Esophagus muscularis mucosa (tissue), 4 donors: Measurements from ENCODE around the gene MAEL.

ENCODE experiments used
- CTCF ChIP-seq, 3 experiments: fragments of 200-600 bp in 2 of 3; fragments of 450-650 bp in 1 of 3; sonication (generic) in 2 of 3; IDR thresholded peaks; one replicate each; pipeline ENCODE4 v1.5.1; 2017 to 2019; ENCODE audit warnings: antibody characterized with exemption in 3 of 3, mild to moderate bottlenecking in 2 of 3, moderate library complexity in 1 of 3
- EP300 ChIP-seq: sonication (generic); formaldehyde crosslinking; IDR thresholded peaks from one replicate; pipeline ENCODE4 v1.6.1; 2017; ENCODE audit warnings: antibody characterized with exemption
- POLR2A ChIP-seq: fragments of 450-650 bp; IDR thresholded peaks from one replicate; pipeline ENCODE4 v1.6.1; 2017; ENCODE audit warnings: antibody characterized with exemption, moderate library complexity, mild to moderate bottlenecking, low read depth
- POLR2AphosphoS5 ChIP-seq, 2 donors: sonication (generic); formaldehyde crosslinking; IDR thresholded peaks; one replicate each; pipeline ENCODE4 v1.6.1; 2017; ENCODE audit warnings: antibody characterized with exemption in 2 of 2

DNA sequence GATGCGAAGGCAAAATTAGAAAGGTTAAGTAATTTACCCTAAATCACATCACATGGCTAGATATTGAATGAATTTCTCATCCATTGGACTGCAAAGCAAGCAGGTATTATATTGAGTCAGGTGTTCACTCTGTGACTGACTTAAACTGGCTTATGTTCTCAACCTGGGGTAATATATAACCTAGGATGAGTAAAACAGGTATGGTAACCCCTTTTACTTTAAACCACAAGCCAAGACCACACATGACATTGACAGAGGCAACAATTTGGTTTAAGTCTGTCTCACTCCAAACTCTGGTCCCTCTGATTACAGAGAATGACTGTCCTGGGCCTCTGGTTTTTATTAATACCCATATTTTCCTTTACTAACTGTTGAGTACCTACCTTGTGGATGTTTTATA lies 33.3 kb downstream of the MAEL start:
- TF ChIP-seq POLR2AphosphoS5 (IDR thresholded peaks at IDR 0.05) (no peak), POLR2A (no peak), CTCF (IDR thresholded peaks at IDR 0.05) (no peak), EP300 (no peak)
